H1 (cell line): ENCODE data around the gene PGM2. TPM values are rescaled to one million over a fixed set of nuclear protein-coding genes. Genes with fewer than 3 reads are reported as not detected.
A peak's percentile ranks its signal among the peaks of the same experiment; 100 is the strongest.

Experiments used
- BACH1 ChIP-seq: IDR thresholded peaks from 2 replicates; pipeline ENCODE4 v1.6.1; 2012; ENCODE audit warnings: low read length, improper control_type of control experiment
- KDM4A ChIP-seq: IDR thresholded peaks from one replicate; pipeline ENCODE4 v1.7.1; 2012; ENCODE audit warnings: low read depth, mild to moderate bottlenecking, moderate library complexity, low read length, inconsistent platforms; ENCODE audit not compliant: severe bottlenecking
- polyA plus RNA-seq, 7 experiments: library from polyadenylated mRNA; depleted of rRNA in 3 of 7; stranded (reverse) in 5 of 7; unstranded in 2 of 7; fragments of >200 nt in 5 of 7; fragments of 200-250 nt in 2 of 7; gene quantifications; 1 replicate in 5 of 7; 2 replicates in 1 of 7; 4 replicates in 1 of 7; pipeline versions ENCODE4 v1.2.1 to v1.2.3, GENCODE V29; 2011 to 2013; ENCODE audit warnings: missing spikeins in 2 of 7, mixed read lengths in 2 of 7
- total RNA-seq: library from RNA; stranded (reverse); fragmentation: NEBNext Ultra II Directional; extraction: Animal tissue kit (Norgen Biotek cat#: 25700); gene quantifications from 2 replicates; pipeline ENCODE4 v1.2.1, GENCODE V29; 2021

The PGM2 gene
- total and polyA plus RNA-seq, 2 of the 8 experiments (the other 6 are each of a cell fraction or from before 2014, with no cell fraction given): 7.7 to 38.0 TPM

GRCh38 chr4:37889849-37890800 lies 63.6 kb downstream of the PGM2 start (continued):
- TF ChIP-seq BACH1: no peak
- peak; percentile 23 for TF ChIP-seq KDM4A
